Tibial nerve (tissue), 4 donors: ENCODE measurements around the gene SNX20. TPM values are rescaled to one million over a fixed set of nuclear protein-coding genes. Genes with fewer than 3 reads are reported as not detected.

Experiments used
- DNase-seq, 2 donors: peaks; one replicate each; pipeline ENCODE4 v3.0.0-alpha.2; 2019; ENCODE audit warnings: low spot score in 2 of 2
- H3K27ac ChIP-seq, 4 donors: fragments of 200-600 bp; sonication (generic) in 3 of 4; one replicate each; pipeline ENCODE4 v1.5.1; 2017 to 2019; ENCODE audit warnings: mild to moderate bottlenecking in 1 of 4
- H3K27me3 ChIP-seq, 2 donors: fragments of 200-600 bp; sonication (generic) in 1 of 2; one replicate each; pipeline versions ENCODE4 v1.5.1 to v1.6.0; 2017 to 2019
- H3K36me3 ChIP-seq, 3 donors: fragments of 200-600 bp; sonication (generic); one replicate each; pipeline ENCODE4 v1.5.1; 2018 to 2019
- H3K4me1 ChIP-seq, 4 donors: fragments of 200-600 bp; sonication (generic) in 3 of 4; one replicate each; pipeline ENCODE4 v1.5.1; 2017 to 2019
- H3K4me3 ChIP-seq, 4 donors: fragments of 200-600 bp; sonication (generic) in 3 of 4; one replicate each; pipeline ENCODE4 v1.5.1; 2017 to 2019; ENCODE audit warnings: mild to moderate bottlenecking in 1 of 4, moderate library complexity in 1 of 4
- H3K9me3 ChIP-seq, 4 donors: fragments of 200-600 bp; sonication (generic) in 3 of 4; one replicate each; pipeline ENCODE4 v1.5.1; 2017 to 2019
- EP300 ChIP-seq, 2 donors: sonication (generic); formaldehyde crosslinking; IDR thresholded peaks; one replicate each; pipeline ENCODE4 v1.6.1; 2017; ENCODE audit warnings: antibody characterized with exemption in 2 of 2, mild to moderate bottlenecking in 1 of 2
- POLR2A ChIP-seq, 2 donors: fragments of 450-650 bp; IDR thresholded peaks; one replicate each; pipeline ENCODE4 v1.6.1; 2017; ENCODE audit warnings: antibody characterized with exemption in 2 of 2, mild to moderate bottlenecking in 2 of 2, moderate library complexity in 2 of 2
- WGBS, 2 donors: methylation state at CpG; one replicate each; pipeline ENCODE4 v1.1.5; 2018; 5-methylcytosine and 5-hydroxymethylcytosine counted together
- total RNA-seq, 4 donors: library from RNA; depleted of rRNA; stranded (reverse); fragments of >200 nt; gene quantifications; one replicate each; pipeline ENCODE4 v1.1.0, GENCODE V29; 2016
- TF ChIP-seq, protein P1 (sequence below), 5 experiments: fragments of 200-600 bp in 3 of 5; fragments of 450-650 bp in 2 of 5; sonication (generic) in 3 of 5; IDR thresholded peaks; one replicate each; pipeline ENCODE4 v1.5.1; 2016 to 2019; ENCODE audit warnings: antibody characterized with exemption in 5 of 5, mild to moderate bottlenecking in 3 of 5, moderate library complexity in 2 of 5

Gene SNX20
- total RNA-seq, 4 donors from 2014 or later, result 1.7 to 5.1 (median 2.3) TPM

DNA sequence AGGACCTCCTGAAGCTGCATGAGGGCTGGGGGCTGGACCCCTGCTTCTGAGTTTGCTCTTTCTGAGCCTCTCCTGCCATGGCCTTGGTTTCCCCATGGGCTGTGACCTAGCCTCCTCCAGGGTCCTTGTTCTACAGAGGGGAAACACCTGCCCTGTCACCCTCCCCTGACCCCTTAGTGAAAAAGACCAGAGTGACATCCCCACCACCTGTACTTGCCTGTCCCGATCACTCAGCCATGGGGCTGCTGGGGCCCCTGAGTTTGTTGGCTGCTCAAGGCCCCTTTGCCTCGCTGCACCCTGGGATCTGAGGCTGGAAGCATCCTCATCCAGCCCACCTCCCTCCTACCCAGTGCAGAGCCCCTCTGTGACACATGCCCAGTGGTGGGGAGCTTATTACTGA lies 13.1 kb upstream of the SNX20 start:
- Histone ChIP-seq H3K27ac (peak overlapping the region in 1 of 4 donors; percentile 87), H3K27me3 (no peaks in the 10 kb centered on the region), H3K36me3 (no peaks in the 10 kb centered on the region), H3K9me3 (no peaks in the 10 kb centered on the region), H3K4me1 (peaks cover 0 to 38% (median 20%) of the 10 kb centered on the region in 4 donors), H3K4me3 (peak overlapping the region in 3 of 4 donors; percentile 33 to 53 (median 47))
- no peak for DNase-seq
- 83 to 100% methylated on average over 2 of the region's 2 CpGs for WGBS, 2 donors
- TF ChIP-seq, protein P1, sequence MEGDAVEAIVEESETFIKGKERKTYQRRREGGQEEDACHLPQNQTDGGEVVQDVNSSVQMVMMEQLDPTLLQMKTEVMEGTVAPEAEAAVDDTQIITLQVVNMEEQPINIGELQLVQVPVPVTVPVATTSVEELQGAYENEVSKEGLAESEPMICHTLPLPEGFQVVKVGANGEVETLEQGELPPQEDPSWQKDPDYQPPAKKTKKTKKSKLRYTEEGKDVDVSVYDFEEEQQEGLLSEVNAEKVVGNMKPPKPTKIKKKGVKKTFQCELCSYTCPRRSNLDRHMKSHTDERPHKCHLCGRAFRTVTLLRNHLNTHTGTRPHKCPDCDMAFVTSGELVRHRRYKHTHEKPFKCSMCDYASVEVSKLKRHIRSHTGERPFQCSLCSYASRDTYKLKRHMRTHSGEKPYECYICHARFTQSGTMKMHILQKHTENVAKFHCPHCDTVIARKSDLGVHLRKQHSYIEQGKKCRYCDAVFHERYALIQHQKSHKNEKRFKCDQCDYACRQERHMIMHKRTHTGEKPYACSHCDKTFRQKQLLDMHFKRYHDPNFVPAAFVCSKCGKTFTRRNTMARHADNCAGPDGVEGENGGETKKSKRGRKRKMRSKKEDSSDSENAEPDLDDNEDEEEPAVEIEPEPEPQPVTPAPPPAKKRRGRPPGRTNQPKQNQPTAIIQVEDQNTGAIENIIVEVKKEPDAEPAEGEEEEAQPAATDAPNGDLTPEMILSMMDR (IDR thresholded peaks at IDR 0.05), result no peak
- no peak for TF ChIP-seq EP300 (IDR thresholded peaks at IDR 0.05)
- TF ChIP-seq POLR2A (IDR thresholded peaks at IDR 0.05), result no peak

DNA sequence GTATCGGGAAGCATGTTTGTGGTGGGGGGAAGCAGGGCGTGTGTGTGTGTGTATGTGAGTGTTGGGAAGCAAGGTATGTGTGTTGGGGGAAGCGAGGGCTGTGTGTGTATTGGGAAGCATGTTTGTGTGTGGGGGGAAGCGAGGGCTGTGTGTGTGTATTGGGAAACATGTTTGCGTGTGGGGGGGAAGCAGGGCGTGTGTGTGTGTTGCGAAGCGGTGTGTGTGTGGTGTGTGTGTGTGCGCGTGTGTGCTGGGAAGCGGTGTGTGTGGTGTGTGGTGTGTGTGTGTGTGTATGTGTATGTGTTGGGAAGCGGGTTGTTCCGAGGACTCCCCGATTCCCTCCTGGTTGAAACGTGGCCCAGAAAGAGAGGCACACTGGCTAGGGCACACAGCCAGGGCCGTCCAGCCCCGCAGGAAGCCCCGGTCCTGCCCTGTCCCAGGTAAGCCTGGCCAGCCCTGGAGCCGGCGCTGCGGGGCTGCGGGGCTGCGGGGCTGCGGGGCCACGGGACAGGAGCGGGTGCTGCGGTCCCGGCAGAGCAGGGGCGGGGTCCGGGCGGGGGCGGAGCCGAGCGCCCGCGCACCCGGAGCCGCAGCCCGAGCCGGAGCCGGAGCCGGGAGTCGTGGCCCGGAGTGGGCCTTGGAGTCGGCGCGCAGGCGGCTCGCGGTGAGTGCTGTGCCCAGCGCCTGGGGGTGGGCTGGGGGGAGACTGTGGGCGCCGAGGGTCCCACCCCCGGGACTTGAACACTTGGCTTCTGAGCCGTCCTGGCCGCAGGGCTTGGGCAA lies 12.1 kb upstream of the SNX20 start, which contains the start of gene NOD2:
TSS of gene NOD2 (plus strand) at position 608 of the 783 bp plus-strand sequence. CDS start 5,890 bp downstream, outside the sequence.
- Histone ChIP-seq H3K27me3 (no peaks in the 10 kb centered on the region), H3K27ac (peak within 1 kb of the TSS in 3 of 4 donors; percentile 50 to 87 (median 53)), H3K4me1 (peaks cover 0 to 28% (median 18%) of the 10 kb centered on the region in 4 donors), H3K4me3 (peak within 1 kb of the TSS; percentile 33 to 53 (median 48)), H3K9me3 (no peaks in the 10 kb centered on the region), H3K36me3 (no peaks in the 10 kb centered on the region)
- TF ChIP-seq, protein P1 (IDR thresholded peaks at IDR 0.05), result no peak
- no peak for TF ChIP-seq POLR2A (IDR thresholded peaks at IDR 0.05)
- no peak for TF ChIP-seq EP300 (IDR thresholded peaks at IDR 0.05)
- DNase-seq, result no peak
- WGBS, 2 donors, result 25 to 39% methylated on average over 18 to 36 of the region's 56 CpGs

DNA sequence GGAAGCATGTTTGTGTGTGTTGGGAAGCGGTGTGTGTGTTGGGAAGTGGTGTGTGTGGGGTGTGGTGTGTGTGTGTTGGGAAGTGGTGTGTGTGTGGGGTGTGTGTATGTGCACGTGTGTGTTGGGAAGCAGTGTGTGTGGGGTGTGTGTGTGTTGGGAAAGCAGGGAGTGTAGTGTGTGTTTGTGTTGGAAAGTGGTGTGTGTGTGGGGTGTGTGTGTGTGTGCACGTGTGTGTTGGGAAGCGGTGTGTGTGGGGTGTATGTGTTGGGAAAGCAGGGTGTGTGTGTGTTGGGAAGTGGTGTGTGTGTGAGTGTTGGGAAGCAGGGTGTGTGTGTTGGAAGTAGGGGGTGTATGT lies 11.5 kb upstream of the SNX20 start:
- TF ChIP-seq, protein P1 (IDR thresholded peaks at IDR 0.05), result no peak
- TF ChIP-seq EP300 (IDR thresholded peaks at IDR 0.05) (no peak), POLR2A (IDR thresholded peaks at IDR 0.05) (no peak)
- Histone ChIP-seq H3K4me3 (no peak overlapping the region), H3K27ac (no peak overlapping the region), H3K4me1 (peaks cover 0 to 25% (median 16%) of the 10 kb centered on the region in 4 donors), H3K9me3 (no peaks in the 10 kb centered on the region), H3K27me3 (no peaks in the 10 kb centered on the region), H3K36me3 (no peaks in the 10 kb centered on the region)
- DNase-seq, result no peak
- 79% methylated on average over 4 of the region's 4 CpGs for WGBS, 2 donors

DNA sequence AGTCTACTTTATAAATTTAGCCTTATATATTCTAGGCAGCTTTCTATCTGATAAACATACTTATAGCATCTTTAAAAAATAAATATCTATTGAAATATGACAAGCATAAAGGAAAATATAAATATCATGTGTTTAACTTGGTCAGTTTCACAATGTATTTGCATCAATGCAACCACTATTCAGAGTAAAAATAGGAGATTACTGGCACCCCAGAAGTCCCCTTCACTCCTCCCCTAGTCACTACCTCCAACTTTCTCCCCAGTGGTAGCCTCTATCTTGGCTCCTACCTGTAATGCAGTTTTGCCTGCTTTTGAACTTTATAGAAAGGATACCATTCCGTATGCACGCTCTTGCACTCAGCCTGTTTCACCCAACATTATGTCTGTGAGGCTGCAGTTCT lies 9.1 kb upstream of the SNX20 start:
- no peaks in the 10 kb centered on the region for H3K9me3 ChIP-seq
- no peaks in the 10 kb centered on the region for H3K27me3 ChIP-seq
- peaks cover 0 to 6% (median 3%) of the 10 kb centered on the region in 4 donors for H3K4me1 ChIP-seq
- DNase-seq, result no peak
- H3K36me3 ChIP-seq, result no peaks in the 10 kb centered on the region
- 91 to 92% methylated on average over 2 of the region's 2 CpGs for WGBS, 2 donors
- no peak for TF ChIP-seq EP300 (IDR thresholded peaks at IDR 0.05)
- TF ChIP-seq POLR2A (IDR thresholded peaks at IDR 0.05), result no peak
- TF ChIP-seq, protein P1 (IDR thresholded peaks at IDR 0.05), result no peak
- H3K4me3 ChIP-seq, result no peak overlapping the region
- no peak overlapping the region for H3K27ac ChIP-seq

DNA sequence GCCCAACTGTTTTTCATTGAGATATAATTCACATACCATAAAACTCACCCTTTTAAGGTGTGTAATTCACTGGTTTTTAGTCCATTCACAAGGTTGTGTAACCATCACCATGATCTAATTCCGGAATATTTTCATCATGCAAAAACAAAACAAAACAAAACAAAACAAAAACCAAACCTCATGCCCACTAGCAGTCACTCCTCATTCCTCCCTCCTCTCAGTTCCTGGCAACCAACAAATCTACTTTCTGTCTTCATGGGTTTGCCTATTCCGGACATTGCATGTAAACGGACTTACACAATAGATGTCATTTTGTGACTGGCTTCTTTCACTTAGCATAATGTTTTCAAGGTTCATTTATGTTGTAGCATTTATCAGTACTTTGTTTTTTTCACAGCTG lies 7.8 kb upstream of the SNX20 start:
- Histone ChIP-seq H3K27ac (no peak overlapping the region), H3K4me1 (peaks cover 0 to 13% (median 4%) of the 10 kb centered on the region in 4 donors), H3K27me3 (no peaks in the 10 kb centered on the region), H3K9me3 (no peaks in the 10 kb centered on the region), H3K36me3 (no peaks in the 10 kb centered on the region), H3K4me3 (no peak overlapping the region)
- TF ChIP-seq, protein P1 (IDR thresholded peaks at IDR 0.05), result no peak
- TF ChIP-seq EP300 (IDR thresholded peaks at IDR 0.05) (no peak), POLR2A (IDR thresholded peaks at IDR 0.05) (no peak)
- no peak for DNase-seq
- 49 to 52% methylated on average over 3 of the region's 3 CpGs for WGBS, 2 donors
